B cell (primary cell): ENCODE data around the gene TMEM87A. TPM values are rescaled to one million over a fixed set of nuclear protein-coding genes. Genes with fewer than 3 reads are reported as not detected.

Experiments used
- ATAC-seq: fragments of 200-7000 bp; cut with Tn5 transposase; one replicate; pipeline ENCODE4 v1.10.0; 2021; ENCODE audit warnings: low read depth, mild to moderate bottlenecking, moderate number of reproducible peaks, moderate library complexity
- CTCF ChIA-PET: fragments of 350-600 bp; sonication (Branson Sonifier 250); formaldehyde crosslinking; loops from one replicate; lab custom pipeline; 2021; ENCODE audit warnings: antibody characterized with exemption, inconsistent platforms; lab: Charles Lee
- POLR2A ChIA-PET: fragments of 350-600 bp; sonication (Branson Sonifier 250); formaldehyde crosslinking; loops from one replicate; lab custom pipeline; 2021; ENCODE audit warnings: antibody characterized with exemption; lab: Charles Lee
- DNase-seq: peaks from one replicate; pipeline ENCODE4 v3.0.0; 2013
- H2AFZ ChIP-seq: 2 replicates; pipeline ENCODE4 v1.6.1; 2012; ENCODE audit warnings: mild to moderate bottlenecking, low read depth, low read length; ENCODE audit not compliant: insufficient read depth, poor library complexity, severe bottlenecking
- H3K27ac ChIP-seq, 2 donors: 1 replicate in 1 of 2; 2 replicates in 1 of 2; pipeline ENCODE4 v1.5.1; 2012 to 2013; ENCODE audit warnings: low read length in 2 of 2, mild to moderate bottlenecking in 2 of 2, moderate library complexity in 1 of 2
- H3K27me3 ChIP-seq, 4 experiments: fragments of 200-600 bp in 1 of 4; sonication (generic) in 1 of 4; replicated peaks in 1 of 4; 1 replicate in 2 of 4; 2 replicates in 2 of 4; pipeline versions ENCODE4 v1.6.1 to v1.7.0; 2013 to 2016; ENCODE audit warnings: low read length in 3 of 4, mild to moderate bottlenecking in 2 of 4, mixed read lengths in 1 of 4, moderate library complexity in 1 of 4; ENCODE audit not compliant: insufficient read depth in 4 of 4, control insufficient read depth in 3 of 4; ENCODE audit errors: control extremely low read depth in 1 of 4
- H3K36me3 ChIP-seq, 2 experiments: replicated peaks in 1 of 2; 1 replicate in 1 of 2; 2 replicates in 1 of 2; pipeline versions ENCODE4 v1.6.1 to v1.7.1; 2013; ENCODE audit warnings: low read length in 1 of 2; ENCODE audit not compliant: insufficient read depth in 2 of 2, control insufficient read depth in 1 of 2; ENCODE audit errors: control extremely low read depth in 1 of 2, extremely low read depth in 1 of 2
- H3K4me1 ChIP-seq, 2 donors: fragments of 200-600 bp in 1 of 2; sonication (generic) in 1 of 2; 1 replicate in 1 of 2; 2 replicates in 1 of 2; pipeline versions ENCODE4 v1.5.1 to v1.6.1; 2013 to 2017; ENCODE audit warnings: low read length in 2 of 2; ENCODE audit not compliant: control insufficient read depth in 2 of 2, insufficient read depth in 2 of 2
- H3K4me2 ChIP-seq: replicated peaks from 2 replicates; pipeline ENCODE3; 2012; ENCODE audit warnings: mild to moderate bottlenecking, low read depth, low read length; ENCODE audit not compliant: poor library complexity, severe bottlenecking
- H3K4me3 ChIP-seq, 5 experiments: fragments of 200-600 bp in 1 of 5; sonication (generic) in 1 of 5; 1 replicate in 3 of 5; 2 replicates in 2 of 5; pipeline versions ENCODE4 v1.5.1 to v1.7.0; 2011 to 2016; ENCODE audit warnings: low read length in 4 of 5, mild to moderate bottlenecking in 4 of 5, low read depth in 2 of 5, control low read depth in 1 of 5, moderate library complexity in 1 of 5; ENCODE audit not compliant: insufficient read depth in 1 of 5; ENCODE audit errors: control extremely low read depth in 1 of 5, extremely low read depth in 1 of 5
- H3K79me2 ChIP-seq: fragments of 200-600 bp; sonication (generic); one replicate; pipeline ENCODE4 v1.6.0; 2016; ENCODE audit warnings: low read length; ENCODE audit not compliant: control insufficient read depth, insufficient read depth
- H3K9ac ChIP-seq: fragments of 200-600 bp; sonication (generic); 2 replicates; pipeline ENCODE4 v1.6.1; 2017; ENCODE audit warnings: mild to moderate bottlenecking, low read length, moderate library complexity
- H3K9me3 ChIP-seq, 3 donors: one replicate each; pipeline versions ENCODE4 v1.6.1 to v1.7.1; 2013; ENCODE audit warnings: low read length in 2 of 3; ENCODE audit not compliant: control insufficient read depth in 2 of 3, insufficient read depth in 1 of 3; ENCODE audit errors: control extremely low read depth in 1 of 3
- H4K20me1 ChIP-seq: 2 replicates; pipeline ENCODE4 v1.6.0; 2012; ENCODE audit warnings: mild to moderate bottlenecking, low read length; ENCODE audit not compliant: insufficient read depth, control insufficient read depth, poor library complexity, severe bottlenecking
- H3K27ac Mint-ChIP-seq: one replicate; pipeline ENCODE4 v1.8.0; 2021; ENCODE audit warnings: mixed read lengths
- H3K27me3 Mint-ChIP-seq: one replicate; pipeline ENCODE4 v1.8.0; 2021; ENCODE audit warnings: mixed read lengths
- H3K4me1 Mint-ChIP-seq: one replicate; pipeline ENCODE4 v1.8.0; 2021; ENCODE audit warnings: mixed read lengths
- H3K4me3 Mint-ChIP-seq: one replicate; pipeline ENCODE4 v1.8.0; 2021; ENCODE audit warnings: mixed read lengths
- H3K9me3 Mint-ChIP-seq: one replicate; pipeline ENCODE4 v1.8.0; 2022; ENCODE audit warnings: mixed read lengths; ENCODE audit not compliant: insufficient read depth
- CTCF ChIP-seq: fragments of 200-600 bp; IDR thresholded peaks from one replicate; pipeline ENCODE4 v1.8.0; 2022; ENCODE audit warnings: antibody characterized with exemption, mild to moderate bottlenecking
- EZH2 ChIP-seq: IDR thresholded peaks from 2 replicates; pipeline ENCODE4 v1.6.1; 2012; ENCODE audit warnings: borderline replicate concordance, low read depth, mild to moderate bottlenecking, moderate library complexity, low read length; ENCODE audit not compliant: insufficient read depth, poor library complexity, severe bottlenecking
- WGBS: methylation state at CpG from one replicate; pipeline ENCODE4 v1.1.5; 2013; ENCODE audit warnings: missing lambda C conversion rate; ENCODE audit not compliant: insufficient coverage; 5-methylcytosine and 5-hydroxymethylcytosine counted together
- intact Hi-C: fragments of 100-400 bp; cut with micrococcal nuclease; formaldehyde crosslinking; loops from one replicate; pipeline ENCODE4 v1.10.0; 2022
- polyA plus RNA-seq: library from polyadenylated mRNA; depleted of rRNA; stranded (reverse); fragments of >200 nt; gene quantifications from 2 replicates; pipeline ENCODE4 v1.2.3, GENCODE V29; 2012
- small RNA-seq: library from RNA; depleted of rRNA; stranded (forward); fragments of <200 nt; gene quantifications from one replicate; pipeline ENCODE3, GENCODE V24; 2012; ENCODE audit warnings: low replicate concordance, low read depth; ENCODE audit not compliant: insufficient read length
- total RNA-seq, 2 donors: library from RNA; stranded (reverse); fragments of 120-200 nt in 1 of 2; gene quantifications; 1 replicate in 1 of 2; 2 replicates in 1 of 2; pipeline versions ENCODE4 v1.2.3 to v1.2.4, GENCODE V29; 2013 to 2022

Gene TMEM87A
- total and polyA plus RNA-seq, 2 donors (not counting 1 experiment from before 2014, with no cell fraction given) = 14.5 to 61.5 TPM

- ATAC-seq = no peak
- Histone ChIP-seq H2AFZ (no peak overlapping the region), H3K79me2 (no peaks in the 10 kb centered on the region), H3K4me2 (no peak overlapping the region), H3K9me3 (no peaks in the 10 kb centered on the region), H4K20me1 (no peaks in the 10 kb centered on the region), H3K9ac (no peak overlapping the region), H3K36me3 (peaks cover 3 to 92% of the 10 kb centered on the region in 2 experiments), H3K27me3 (no peaks in the 10 kb centered on the region), H3K4me1 (no peaks in the 10 kb centered on the region), H3K27ac (no peak overlapping the region), H3K4me3 (no peak overlapping the region)
- no peaks in the 10 kb centered on the region for H3K27me3 Mint-ChIP-seq
- H3K27ac Mint-ChIP-seq = no peak overlapping the region
- H3K9me3 Mint-ChIP-seq = no peaks in the 10 kb centered on the region
- ChIA-PET CTCF (no interaction called here), POLR2A (interaction anchor here (0.5 kb wide), 1 partner anchor 45 kb away, joined by 3 read pairs; the partner anchor contains the start of gene VPS39)
- 98% methylated on average over 5 of the region's 9 CpGs for WGBS
- TF ChIP-seq CTCF = no peak
- no peak for TF ChIP-seq EZH2
- no peak overlapping the region for H3K4me3 Mint-ChIP-seq
- H3K4me1 Mint-ChIP-seq = no peaks in the 10 kb centered on the region
- intact Hi-C loops = no loop called here
- DNase-seq = no peak
Measured at GRCh38 chr15:42163291-42163690, 109.9 kb downstream of the TMEM87A start.

Small RNA genes within 50 kb of the gene (small RNA-seq; reads per million reads assigned to genes)
- gene MIR627 = 3.0 reads per million, percentile 45 among the genes with 10 or more reads in this experiment

Other genes starting within 250 kb of the TMEM87A start
- not detected in 2 replicates for gene PLA2G4D, start 178.9 kb downstream of the TMEM87A start, total RNA-seq
- gene PLA2G4D, start 178.9 kb downstream of the TMEM87A start, polyA plus RNA-seq = not detected in 2 replicates
- not detected in 2 replicates for gene PLA2G4F, start 116.8 kb downstream of the TMEM87A start, total RNA-seq
- gene PLA2G4F, start 116.8 kb downstream of the TMEM87A start, polyA plus RNA-seq = not detected in 2 replicates
- 145 and 149 TPM in 2 replicates for gene VPS39, start 65.1 kb downstream of the TMEM87A start, total RNA-seq
- gene VPS39, start 65.1 kb downstream of the TMEM87A start, polyA plus RNA-seq = 82.8 and 118 TPM in 2 replicates
- gene GANC, start 232 bp downstream of the TMEM87A start, total RNA-seq = 122 and 131 TPM in 2 replicates
- 29.2 and 43.5 TPM in 2 replicates for gene GANC, start 232 bp downstream of the TMEM87A start, polyA plus RNA-seq
- 41.7 and 44.2 TPM in 2 replicates for gene CAPN3, start 86.1 kb upstream of the TMEM87A start, total RNA-seq
- 101 and 143 TPM in 2 replicates for gene CAPN3, start 86.1 kb upstream of the TMEM87A start, polyA plus RNA-seq
- gene ZNF106, start 217.7 kb upstream of the TMEM87A start, total RNA-seq = 48.2 and 51.4 TPM in 2 replicates
- gene ZNF106, start 217.7 kb upstream of the TMEM87A start, polyA plus RNA-seq = 10.1 and 10.9 TPM in 2 replicates
- 133 and 140 TPM in 2 replicates for gene SNAP23, start 222.2 kb upstream of the TMEM87A start, total RNA-seq
- gene SNAP23, start 222.2 kb upstream of the TMEM87A start, polyA plus RNA-seq = 52.7 and 169 TPM in 2 replicates